K562 (cell line): Measurements from ENCODE around the gene TARBP1. TPM values are rescaled to one million over a fixed set of nuclear protein-coding genes. Genes with fewer than 3 reads are reported as not detected.

Experiments used
- AFF4 ChIP-seq: sonication (generic); formaldehyde crosslinking; IDR thresholded peaks from 2 replicates; pipeline ENCODE4 v1.8.0; 2023; ENCODE audit warnings: mild to moderate bottlenecking, missing genetic modification reagents
- ARID2 ChIP-seq: fragments of 450-650 bp; IDR thresholded peaks from 2 replicates; pipeline ENCODE4 v1.6.1; 2017; ENCODE audit warnings: antibody characterized with exemption, mild to moderate bottlenecking
- CHD1 ChIP-seq: fragments of 200-600 bp; sonication (generic); IDR thresholded peaks from one replicate; pipeline ENCODE4 v1.6.1; 2012; ENCODE audit warnings: mild to moderate bottlenecking, moderate library complexity, low read length, inconsistent platforms
- CREB1 ChIP-seq, 2 experiments: sonication (generic) in 1 of 2; formaldehyde crosslinking in 1 of 2; IDR thresholded peaks; 2 replicates each; pipeline versions ENCODE4 v1.6.1 to v1.8.0; 2012 to 2022; ENCODE audit warnings: inconsistent platforms in 1 of 2, mild to moderate bottlenecking in 1 of 2, missing genetic modification reagents in 1 of 2, moderate library complexity in 1 of 2
- NFE2 ChIP-seq: IDR thresholded peaks from 2 replicates; pipeline ENCODE4 v1.6.1; 2014; ENCODE audit warnings: antibody characterized with exemption, low read depth
- SREBF1 ChIP-seq: fragments of 150-350 bp; IDR thresholded peaks from 2 replicates; pipeline ENCODE4 v1.6.1; 2014; ENCODE audit warnings: antibody characterized with exemption, low read depth, low read length, borderline replicate concordance
- ZNF696 ChIP-seq: fragments of 250-450 bp; sonication (Bioruptor Pico); conservative IDR thresholded peaks from 2 replicates; pipeline ENCODE4 v1.4.0; 2020; ENCODE audit warnings: mild to moderate bottlenecking, moderate library complexity
- ZNF717 ChIP-seq: fragments of 250-450 bp; sonication (Bioruptor Pico); IDR thresholded peaks from 2 replicates; pipeline ENCODE4 v1.5.0; 2021
- polyA plus RNA-seq, 8 experiments: library from polyadenylated mRNA; depleted of rRNA in 4 of 8; stranded (reverse) in 5 of 8; unstranded in 3 of 8; fragments of >200 nt; fragmentation: Nextera tagmentation in 2 of 8; fragmentation: Illumina TruSeq in 1 of 8; extraction: Ambion mirVana in 2 of 8; extraction: Trizol in 1 of 8; gene quantifications; 2 replicates each; pipeline versions ENCODE4 v1.2.1 to v1.2.3, GENCODE V29; 2011 to 2014; ENCODE audit warnings: inconsistent platforms in 1 of 8, missing spikeins in 1 of 8
- total RNA-seq, 7 experiments: library from RNA; depleted of rRNA in 6 of 7; stranded (reverse); fragments of >200 nt in 6 of 7; fragmentation: Illumina TruSeq in 2 of 7; extraction: Trizol in 2 of 7; gene quantifications; 2 replicates each; pipeline versions ENCODE4 v1.2.1 to v1.2.3, GENCODE V29; 2011 to 2021; ENCODE audit warnings: low replicate concordance in 1 of 7
- TF ChIP-seq, protein P1 (sequence below), 2 experiments: fragments of 450-650 bp; IDR thresholded peaks; 2 replicates each; pipeline ENCODE4 v1.6.1; 2016; ENCODE audit warnings: mild to moderate bottlenecking in 2 of 2, borderline replicate concordance in 1 of 2, low read depth in 1 of 2, moderate library complexity in 1 of 2

TARBP1 gene
- total and polyA plus RNA-seq, 9 of the 15 experiments (the other 6 are each of a cell fraction or from before 2014, with no cell fraction given), result 8.8 to 48.0 (median 22.9) TPM

DNA sequence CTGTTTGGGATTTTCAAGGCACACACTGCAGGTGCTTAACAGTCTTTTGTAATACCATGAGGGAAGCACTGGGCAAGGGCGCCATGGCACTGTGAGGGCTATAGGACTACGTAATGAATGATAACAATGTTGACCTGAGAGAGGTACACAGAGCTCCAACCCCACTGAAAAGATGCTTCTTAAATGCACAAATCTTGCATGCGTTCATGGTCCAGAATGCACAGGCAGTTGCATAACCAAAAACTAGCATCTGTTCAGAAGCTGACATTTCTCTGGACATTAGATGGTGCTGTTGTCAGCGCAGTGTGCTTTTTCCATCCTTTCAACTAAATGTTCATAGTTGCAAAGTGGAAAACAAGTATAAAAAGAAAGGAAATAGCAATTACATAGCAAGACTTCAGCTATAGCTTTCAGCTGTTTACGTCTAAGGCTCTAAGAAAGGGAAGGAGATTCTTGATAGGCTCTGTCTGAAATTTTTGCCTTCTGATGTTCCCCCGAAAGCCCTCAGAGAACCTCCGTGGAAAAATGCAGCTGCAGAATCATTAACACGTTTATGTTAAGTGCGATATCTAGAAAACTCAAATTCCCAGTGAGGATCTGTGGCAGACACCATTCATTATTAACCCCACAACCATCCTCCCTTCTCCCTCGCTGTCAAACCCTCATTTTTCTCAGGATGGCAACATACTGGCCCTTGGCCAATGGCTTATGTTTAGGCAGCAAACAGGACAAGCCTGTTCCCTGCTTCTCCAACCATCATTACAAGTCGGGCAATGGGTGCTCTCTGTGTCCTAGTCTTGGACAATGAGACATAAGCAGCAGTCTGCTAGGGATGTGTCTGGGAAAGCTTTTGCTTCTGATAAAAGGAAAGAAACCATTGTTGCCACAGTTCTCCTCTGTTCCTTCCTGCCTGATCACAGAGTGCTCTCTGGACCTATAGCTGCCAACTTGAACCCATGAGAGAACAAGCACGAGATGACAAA lies 8.2 kb upstream of the TARBP1 start (continued):
- TF ChIP-seq, protein P1, sequence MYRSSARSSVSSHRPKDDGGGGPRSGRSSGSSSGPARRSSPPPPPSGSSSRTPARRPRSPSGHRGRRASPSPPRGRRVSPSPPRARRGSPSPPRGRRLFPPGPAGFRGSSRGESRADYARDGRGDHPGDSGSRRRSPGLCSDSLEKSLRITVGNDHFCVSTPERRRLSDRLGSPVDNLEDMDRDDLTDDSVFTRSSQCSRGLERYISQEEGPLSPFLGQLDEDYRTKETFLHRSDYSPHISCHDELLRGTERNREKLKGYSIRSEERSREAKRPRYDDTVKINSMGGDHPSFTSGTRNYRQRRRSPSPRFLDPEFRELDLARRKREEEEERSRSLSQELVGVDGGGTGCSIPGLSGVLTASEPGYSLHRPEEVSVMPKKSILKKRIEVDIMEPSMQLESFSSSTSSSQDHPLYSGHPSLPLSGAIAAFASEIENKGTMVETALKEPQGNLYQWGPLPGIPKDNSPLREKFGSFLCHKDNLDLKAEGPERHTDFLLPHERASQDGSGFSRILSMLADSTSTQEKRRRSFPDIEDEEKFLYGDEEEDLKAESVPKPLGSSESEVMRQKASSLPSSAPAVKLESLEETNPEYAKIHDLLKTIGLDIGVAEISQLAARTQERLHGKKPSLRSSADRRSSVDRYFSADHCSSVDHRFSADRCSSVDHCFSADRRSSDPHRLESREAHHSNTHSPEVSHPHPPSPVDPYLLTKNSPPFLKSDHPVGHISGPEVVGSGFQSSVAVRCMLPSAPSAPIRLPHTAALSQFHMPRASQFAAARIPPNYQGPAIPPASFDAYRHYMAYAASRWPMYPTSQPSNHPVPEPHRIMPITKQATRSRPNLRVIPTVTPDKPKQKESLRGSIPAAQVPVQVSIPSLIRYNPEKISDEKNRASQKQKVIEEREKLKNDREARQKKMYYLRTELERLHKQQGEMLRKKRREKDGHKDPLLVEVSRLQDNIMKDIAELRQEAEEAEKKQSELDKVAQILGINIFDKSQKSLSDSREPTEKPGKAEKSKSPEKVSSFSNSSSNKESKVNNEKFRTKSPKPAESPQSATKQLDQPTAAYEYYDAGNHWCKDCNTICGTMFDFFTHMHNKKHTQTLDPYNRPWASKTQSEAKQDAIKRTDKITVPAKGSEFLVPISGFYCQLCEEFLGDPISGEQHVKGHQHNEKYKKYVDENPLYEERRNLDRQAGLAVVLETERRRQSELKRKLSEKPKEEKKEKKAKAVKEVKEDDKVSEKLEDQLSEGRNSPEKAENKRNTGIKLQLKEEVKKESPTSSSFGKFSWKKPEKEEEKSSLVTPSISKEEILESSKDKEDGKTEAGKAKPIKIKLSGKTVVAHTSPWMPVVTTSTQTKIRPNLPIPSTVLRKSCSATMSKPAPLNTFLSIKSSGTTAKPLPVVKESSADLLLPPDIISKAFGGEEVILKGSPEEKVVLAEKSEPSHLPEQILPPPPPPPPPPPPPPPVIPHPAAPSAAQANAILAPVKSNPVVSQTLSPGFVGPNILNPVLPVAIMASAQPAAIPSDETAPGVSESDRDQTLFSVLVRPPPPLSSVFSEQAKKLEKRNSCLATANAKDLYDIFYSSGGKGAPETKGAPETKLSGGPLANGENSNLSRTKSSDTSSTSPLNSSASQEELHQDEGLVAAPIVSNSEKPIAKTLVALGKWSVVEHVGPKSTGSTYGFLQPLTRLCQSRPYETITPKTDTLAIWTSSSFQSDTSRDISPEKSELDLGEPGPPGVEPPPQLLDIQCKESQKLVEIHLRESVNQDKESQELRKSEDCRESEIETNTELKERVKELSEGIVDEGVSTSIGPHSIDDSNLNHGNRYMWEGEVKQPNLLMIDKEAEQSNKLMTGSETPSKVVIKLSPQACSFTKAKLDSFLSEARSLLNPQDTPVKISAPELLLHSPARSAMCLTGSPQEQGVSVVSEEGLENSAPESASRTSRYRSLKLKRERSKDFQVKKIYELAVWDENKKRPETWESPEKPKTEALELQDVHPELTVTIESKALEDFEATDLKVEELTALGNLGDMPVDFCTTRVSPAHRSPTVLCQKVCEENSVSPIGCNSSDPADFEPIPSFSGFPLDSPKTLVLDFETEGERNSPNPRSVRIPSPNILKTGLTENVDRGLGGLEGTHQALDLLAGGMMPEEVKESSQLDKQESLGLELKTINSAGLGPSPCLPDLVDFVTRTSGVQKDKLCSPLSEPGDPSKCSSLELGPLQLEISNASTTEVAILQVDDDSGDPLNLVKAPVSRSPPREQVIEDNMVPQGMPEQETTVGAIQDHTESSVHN (IDR thresholded peaks at IDR 0.05; ENCODE audit: borderline replicate concordance in 1 of 2, low read depth in 1 of 2), result no peak
- TF ChIP-seq SREBF1, result no peak
- TF ChIP-seq NFE2, result no peak
- TF ChIP-seq CREB1 (IDR thresholded peaks at IDR 0.05), result no peak
- no peak for TF ChIP-seq CREB1 (CRISPR knock-in tag; IDR thresholded peaks at IDR 0.05)
- no peak for TF ChIP-seq CHD1
- 0 out of 2 replicates have a peak, but pooled peaks have one; percentile 28 for TF ChIP-seq AFF4 (CRISPR knock-in tag)
- no peak for TF ChIP-seq ZNF717 (CRISPR knock-in tag)
- no peak for TF ChIP-seq ZNF696 (CRISPR knock-in tag)
- no peak for TF ChIP-seq ARID2
